Fibroblast of skin of scalp (primary cell): Measurements from ENCODE around the gene ITIH3.

Source experiments
- DNase-seq: peaks from one replicate; pipeline ENCODE4 v3.0.0-alpha.2; 2013

ITIH3 gene

DNA sequence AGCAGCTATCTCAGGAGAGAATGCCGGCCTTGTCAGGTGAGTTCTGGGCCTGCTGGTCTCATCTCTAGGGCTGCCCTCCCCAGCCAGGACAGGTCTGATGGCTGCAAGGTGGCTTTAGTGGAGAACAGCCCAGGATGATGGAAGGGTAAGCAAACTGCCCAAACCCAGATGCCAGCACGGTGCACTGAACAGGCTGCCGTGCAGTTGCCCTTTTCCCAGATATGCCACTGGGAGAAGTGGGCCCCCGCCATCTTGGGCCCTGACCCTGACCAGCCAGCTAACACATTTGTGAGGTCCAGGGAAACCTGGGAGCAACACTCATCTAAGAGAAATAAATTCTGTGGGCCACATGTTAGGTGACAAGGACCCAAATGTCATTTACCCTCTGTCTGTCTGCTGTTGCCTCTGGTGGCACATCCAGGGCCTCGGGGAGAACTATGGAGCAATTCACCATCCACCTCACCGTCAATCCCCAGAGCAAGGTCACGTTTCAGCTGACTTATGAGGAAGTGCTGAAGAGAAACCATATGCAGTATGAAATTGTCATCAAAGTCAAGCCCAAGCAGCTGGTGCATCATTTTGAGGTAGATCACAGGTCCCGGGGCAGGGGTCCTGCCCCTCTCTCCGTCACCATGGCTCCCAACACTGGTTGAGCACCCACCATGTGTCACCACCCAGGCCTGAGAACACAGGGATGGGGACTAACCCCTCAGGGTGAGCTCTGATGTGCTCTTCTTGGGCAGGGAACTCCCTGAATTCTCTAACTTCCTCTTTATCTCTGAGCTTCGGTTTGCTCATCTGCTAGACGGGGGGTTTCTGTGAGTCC lies 15.4 kb upstream of the ITIH3 start:
- DNase-seq: no peak

DNA sequence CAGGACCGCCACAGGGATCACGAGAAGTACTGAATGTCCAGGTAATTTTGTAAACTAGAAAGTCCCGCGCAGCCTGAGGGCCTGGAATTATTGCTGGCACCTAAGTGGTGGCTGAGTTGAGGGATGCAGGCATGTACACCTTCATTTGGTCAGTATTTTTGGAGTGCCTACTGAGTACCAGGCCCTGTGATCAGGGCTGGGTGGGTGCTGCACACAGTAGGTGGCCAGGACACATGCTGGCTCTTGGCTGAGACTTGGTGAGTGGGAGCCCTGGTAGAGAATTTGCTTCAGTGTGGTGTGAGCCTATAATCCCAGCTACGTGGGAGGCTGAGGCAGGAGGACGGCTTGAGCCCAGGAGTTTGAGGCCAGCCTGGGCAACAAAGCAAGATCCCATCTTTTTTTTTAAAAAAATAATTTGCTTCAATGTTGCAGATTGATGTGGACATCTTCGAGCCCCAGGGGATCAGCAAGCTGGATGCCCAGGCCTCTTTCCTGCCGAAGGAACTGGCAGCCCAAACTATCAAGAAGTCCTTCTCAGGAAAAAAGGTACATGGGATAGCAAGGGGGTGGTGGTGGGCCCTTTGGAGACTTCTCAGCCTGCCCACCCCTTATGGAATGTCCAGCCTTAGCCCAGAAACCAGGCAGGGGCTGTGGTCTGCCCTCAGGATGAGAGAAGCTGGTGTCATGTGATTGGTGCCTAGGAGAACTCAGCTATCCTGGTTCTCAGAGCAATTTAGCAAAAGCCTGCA lies 14.6 kb upstream of the ITIH3 start:
- DNase-seq: no peak

DNA sequence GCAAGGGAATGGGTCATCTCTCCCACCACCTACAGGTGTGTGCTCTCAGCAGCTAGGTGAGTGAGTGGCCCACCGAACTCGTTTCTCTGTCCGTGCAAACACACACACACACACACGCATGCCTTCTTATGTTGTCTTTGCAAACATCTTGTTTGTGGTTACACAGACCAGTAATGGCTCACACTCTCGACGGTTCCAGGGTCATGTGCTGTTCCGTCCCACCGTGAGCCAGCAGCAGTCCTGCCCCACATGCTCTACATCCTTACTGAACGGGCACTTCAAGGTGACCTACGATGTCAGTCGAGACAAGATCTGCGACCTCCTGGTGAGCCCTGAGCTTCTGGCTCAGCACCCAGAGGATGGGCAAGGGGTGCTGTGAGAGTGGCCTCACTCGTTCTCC lies 12.9 kb upstream of the ITIH3 start:
- no peak for DNase-seq

DNA sequence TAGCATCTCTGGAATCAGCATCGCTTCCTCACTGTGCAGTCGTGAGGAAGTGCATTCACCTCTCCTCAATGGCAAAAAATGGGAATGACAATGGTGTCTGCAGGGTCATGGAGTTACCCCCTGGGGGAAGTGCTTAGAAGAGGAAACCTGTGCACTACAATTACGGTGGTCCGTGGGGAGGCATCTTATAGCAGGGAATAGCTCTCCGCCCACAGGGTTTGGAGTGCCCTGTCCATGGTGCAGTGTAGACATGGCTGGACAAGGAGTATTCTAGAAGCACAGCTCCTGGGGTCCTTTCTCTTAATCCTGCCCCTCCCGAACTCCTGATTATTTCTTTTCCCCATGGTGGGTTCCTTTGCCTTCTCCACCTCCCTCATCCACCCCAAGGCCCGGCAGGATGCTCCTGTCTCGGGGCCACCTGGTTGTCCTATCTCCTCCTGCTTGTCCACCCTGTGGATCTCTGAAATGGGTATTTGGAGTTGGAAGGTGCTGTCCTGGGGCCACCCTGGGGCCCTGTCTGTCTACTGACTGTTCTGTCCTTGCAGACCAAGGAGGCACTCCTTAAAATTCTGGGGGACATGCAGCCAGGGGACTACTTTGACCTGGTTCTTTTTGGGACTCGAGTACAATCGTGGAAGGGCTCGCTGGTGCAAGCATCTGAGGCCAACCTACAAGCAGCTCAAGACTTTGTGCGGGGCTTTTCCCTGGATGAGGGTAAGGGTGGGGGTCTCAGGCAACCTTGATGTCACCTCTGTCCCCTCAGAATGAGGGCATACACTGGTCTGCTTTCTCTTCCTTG lies 12.0 kb upstream of the ITIH3 start:
- DNase-seq: no peak

DNA sequence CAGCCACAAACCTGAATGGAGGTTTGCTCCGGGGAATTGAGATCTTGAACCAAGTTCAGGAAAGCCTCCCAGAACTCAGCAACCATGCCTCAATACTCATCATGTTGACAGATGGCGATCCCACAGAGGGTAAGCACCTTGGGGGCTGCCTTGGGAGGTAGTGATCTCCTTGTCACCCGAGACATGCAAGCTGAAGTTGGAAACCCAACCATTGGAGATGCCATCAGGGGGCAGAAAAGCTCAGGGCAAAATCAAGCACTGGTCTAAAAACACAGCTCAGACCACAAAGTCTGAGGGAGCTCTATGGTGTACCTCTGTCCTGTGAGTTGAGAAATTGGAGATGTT lies 11.4 kb upstream of the ITIH3 start:
- DNase-seq: no peak

DNA sequence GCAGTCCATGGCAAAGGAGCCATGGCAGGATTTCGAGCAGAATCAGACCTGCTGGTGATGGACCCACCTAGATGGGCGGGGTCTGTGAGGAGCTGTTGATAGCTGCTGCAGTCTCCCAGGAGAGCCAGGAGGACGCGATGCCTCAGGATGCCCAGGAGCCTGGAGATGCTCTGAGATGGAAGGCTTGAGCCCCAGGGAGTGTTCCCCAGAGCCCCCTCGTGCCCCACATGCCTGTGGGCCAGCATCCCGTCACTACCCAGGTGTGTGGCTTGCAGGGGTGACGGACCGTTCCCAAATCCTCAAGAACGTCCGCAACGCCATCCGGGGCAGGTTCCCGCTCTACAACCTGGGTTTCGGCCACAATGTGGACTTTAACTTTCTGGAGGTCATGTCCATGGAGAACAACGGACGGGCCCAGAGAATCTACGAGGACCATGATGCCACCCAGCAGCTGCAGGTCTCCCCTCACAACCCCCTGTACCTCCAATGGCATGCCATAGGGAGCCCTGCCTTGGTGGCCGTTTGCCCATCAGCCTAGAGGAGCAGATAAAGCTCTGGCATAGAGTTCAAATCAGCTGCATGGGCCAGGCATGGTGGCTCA lies 10.5 kb upstream of the ITIH3 start:
- DNase-seq: no peak

GRCh38 chr3:52784931-52785590 lies 9.5 kb upstream of the ITIH3 start:
- DNase-seq: no peak

GRCh38 chr3:52786330-52787215 lies 8.0 kb upstream of the ITIH3 start:
- no peak for DNase-seq

DNA sequence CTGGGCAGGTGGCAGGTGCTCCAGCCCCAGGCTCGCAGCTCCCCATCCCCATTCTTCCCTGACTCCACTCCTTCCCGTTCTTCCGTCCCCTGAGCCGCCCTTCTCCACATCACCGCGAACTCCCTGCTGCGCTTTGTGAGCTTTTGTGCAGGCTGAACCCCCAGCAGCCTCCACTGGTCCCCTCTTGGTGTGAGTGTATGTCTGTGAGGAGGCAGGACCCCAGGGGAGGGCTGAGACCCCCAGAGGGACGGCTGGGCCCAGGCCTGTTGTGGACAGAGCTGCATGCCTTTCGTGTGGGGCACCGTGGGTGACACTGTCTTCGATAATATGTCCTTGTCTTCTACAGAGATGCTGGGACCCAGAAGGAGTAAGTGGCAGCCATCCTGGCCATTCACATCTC lies 7.3 kb upstream of the ITIH3 start:
- no peak for DNase-seq

- no peak for DNase-seq
Measured at GRCh38 chr3:52787672-52788625, 6.6 kb upstream of the ITIH3 start.

- DNase-seq: no peak
Measured at GRCh38 chr3:52788890-52789745, 5.5 kb upstream of the ITIH3 start.

DNA sequence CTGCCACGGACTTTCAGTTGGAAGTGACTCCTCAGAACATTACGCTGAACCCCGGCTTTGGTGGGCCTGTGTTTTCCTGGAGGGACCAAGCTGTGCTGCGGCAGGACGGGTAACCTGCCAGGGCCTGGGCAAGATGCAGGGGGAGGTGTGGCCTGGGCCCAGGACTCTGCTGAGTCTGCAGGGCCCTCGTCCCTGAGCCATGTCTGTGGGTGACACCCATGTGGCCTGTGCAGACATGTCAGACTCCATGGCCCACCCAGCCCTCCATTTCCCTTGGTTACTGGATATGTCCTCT lies 4.9 kb upstream of the ITIH3 start:
- DNase-seq: no peak

- no peak for DNase-seq
Measured at GRCh38 chr3:52790337-52790736, 4.3 kb upstream of the ITIH3 start.

DNA sequence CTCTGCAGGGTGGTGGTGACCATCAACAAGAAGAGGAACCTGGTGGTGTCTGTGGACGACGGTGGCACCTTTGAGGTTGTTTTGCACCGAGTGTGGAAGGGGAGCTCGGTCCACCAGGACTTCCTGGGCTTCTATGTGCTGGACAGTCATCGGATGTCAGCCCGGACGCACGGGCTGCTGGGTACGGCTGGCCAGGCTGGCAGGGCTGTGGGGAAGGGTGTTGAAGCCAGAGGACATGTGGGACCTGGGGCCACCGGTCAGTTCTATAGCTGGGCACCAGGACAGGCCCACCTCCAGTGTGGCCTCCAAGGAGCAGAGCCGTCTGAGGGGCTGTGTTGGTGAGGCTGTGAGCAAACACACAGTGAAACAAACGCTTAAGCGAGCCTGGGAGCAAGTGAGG lies 3.9 kb upstream of the ITIH3 start:
- DNase-seq: no peak

GRCh38 chr3:52791366-52791765 lies 3.2 kb upstream of the ITIH3 start:
- no peak for DNase-seq

DNA sequence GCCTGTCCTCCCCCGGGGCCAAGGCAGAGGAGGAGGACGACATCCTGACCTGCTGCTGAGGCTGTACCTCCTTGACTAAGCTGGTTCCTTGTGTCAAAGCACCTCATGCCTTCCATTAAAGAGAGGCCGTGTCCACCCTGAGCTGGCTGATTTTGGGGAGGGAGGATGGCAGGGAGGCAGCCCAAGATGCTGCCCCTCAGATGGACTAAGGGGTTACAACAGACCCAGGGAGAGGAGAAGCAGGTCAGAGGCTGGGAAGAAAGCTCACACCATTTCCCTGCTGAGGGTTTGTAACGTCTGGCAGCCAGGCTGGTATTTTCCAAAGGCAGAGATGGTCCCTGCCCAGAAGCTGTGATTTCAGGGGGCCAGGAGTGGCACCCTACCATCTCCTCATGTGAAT lies 2.7 kb upstream of the ITIH3 start:
- DNase-seq: no peak

DNA sequence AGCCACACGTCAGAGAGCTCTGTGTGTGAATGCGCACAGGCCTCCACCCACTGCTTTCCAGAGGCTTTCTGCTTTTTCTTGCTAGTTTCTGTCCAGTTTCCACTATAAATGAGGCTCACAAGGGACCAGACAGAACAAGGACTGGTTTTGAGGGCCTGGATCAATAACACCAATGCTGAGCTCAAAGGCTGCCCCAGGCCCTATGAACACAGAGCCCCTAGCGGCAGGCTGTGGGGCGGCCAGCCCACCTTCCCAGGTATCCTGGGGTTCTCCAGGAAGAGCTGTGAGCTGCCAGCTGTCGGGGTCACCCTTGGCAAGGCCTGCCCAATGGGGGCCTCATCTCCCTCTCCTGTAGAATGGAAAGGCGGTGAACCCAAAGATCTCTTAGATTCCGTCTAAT lies 2.2 kb upstream of the ITIH3 start:
- DNase-seq: no peak

- peak; percentile 26 for DNase-seq
Measured at GRCh38 chr3:52792961-52793695, 1.5 kb upstream of the ITIH3 start.
